Epithelial cell of esophagus (primary cell): Measurements from ENCODE around the gene SETD6.

Source experiments
- DNase-seq: peaks from one replicate; pipeline ENCODE4 v3.0.0; 2010; ENCODE audit warnings: low read depth
- H3K4me3 ChIP-seq: 2 replicates; pipeline ENCODE4 v1.5.1; 2011; ENCODE audit warnings: mild to moderate bottlenecking, low read length, control low read depth
- TF ChIP-seq, protein P1 (sequence below): IDR thresholded peaks from 2 replicates; pipeline ENCODE4 v1.5.1; 2011; ENCODE audit warnings: low read depth, mild to moderate bottlenecking, low read length, control low read depth, inconsistent platforms; ENCODE audit not compliant: insufficient read depth; ENCODE audit errors: missing control alignments

Gene SETD6

DNA sequence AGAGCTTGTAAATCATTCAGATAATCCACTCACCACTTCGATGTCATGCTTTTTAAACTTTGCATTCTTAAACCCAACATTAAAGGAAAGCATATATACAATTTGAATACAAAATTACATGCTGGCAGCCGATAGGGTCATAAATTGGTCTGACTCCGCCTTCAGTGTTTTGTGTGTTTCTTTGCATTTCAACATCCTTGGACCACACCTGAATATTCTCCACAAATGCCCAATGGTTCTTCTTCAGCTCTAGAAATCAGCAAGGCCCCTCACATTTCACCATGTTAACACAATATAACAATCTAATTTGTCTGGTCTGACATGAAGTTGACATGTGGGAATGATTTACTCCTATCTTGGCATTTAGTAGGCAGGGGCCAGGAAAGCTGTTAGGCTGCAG is 17.1 kb downstream of the SETD6 start:
- TF ChIP-seq, protein P1, sequence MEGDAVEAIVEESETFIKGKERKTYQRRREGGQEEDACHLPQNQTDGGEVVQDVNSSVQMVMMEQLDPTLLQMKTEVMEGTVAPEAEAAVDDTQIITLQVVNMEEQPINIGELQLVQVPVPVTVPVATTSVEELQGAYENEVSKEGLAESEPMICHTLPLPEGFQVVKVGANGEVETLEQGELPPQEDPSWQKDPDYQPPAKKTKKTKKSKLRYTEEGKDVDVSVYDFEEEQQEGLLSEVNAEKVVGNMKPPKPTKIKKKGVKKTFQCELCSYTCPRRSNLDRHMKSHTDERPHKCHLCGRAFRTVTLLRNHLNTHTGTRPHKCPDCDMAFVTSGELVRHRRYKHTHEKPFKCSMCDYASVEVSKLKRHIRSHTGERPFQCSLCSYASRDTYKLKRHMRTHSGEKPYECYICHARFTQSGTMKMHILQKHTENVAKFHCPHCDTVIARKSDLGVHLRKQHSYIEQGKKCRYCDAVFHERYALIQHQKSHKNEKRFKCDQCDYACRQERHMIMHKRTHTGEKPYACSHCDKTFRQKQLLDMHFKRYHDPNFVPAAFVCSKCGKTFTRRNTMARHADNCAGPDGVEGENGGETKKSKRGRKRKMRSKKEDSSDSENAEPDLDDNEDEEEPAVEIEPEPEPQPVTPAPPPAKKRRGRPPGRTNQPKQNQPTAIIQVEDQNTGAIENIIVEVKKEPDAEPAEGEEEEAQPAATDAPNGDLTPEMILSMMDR = no peak
- no peak overlapping the region for H3K4me3 ChIP-seq
- no peak for DNase-seq

DNA sequence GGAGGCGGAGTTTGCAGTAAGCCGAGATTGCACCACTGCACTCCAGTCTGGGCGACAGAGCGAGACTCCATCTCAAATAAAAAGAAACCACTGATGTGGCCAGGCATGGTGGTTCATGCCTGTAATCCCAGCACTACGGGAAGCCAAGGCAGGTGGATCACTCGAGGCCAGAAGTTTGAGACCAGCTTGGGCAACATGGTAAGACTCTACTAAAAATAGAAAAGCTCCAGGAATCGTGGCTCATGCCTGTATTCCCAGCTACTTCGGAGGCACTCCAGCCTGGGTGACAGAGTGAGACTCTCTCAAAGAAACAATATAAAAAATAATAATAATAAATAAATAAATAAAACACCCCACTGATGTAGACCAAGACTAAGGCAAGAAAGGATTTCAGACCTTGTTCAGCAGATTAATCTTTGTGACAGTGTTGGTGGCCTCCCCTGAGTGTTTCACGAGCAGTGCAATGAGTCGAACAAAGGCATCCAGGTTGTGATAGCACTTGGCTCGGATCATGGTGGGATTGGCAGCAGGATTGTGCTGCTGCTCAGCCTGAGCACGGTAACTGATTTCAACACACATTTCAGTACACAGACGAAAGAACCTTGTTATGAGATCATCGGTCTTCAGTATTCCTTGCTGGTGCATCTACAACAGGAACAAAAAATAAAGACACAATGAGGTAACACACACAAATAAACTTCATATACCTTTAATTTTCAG is 18.6 kb downstream of the SETD6 start:
- TF ChIP-seq, protein P1 = no peak
- no peak for DNase-seq

DNA sequence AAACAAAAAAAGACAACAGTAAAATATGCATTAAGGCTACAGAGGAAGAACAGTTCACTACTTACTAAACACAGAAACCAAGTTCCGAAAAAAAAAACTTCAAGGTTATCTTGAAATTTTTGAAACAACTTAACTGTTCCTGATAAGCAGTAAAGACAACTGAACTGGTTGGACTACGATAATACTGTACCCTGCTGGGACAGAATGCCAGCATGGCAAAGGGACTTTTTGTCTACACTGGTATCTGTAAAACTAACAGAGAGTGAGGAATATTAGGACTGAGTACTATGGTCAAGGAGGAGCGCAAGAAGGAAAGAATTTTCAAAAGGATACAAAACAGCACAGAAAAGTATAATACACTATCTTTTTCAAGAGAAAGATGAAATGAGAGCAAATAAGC is 19.8 kb downstream of the SETD6 start:
- TF ChIP-seq, protein P1 = no peak
- DNase-seq = no peak
- H3K4me3 ChIP-seq = no peak overlapping the region

More for the DNA sequence above, 18.6 kb downstream of the SETD6 start:
- H3K4me3 ChIP-seq = no peak overlapping the region

DNA sequence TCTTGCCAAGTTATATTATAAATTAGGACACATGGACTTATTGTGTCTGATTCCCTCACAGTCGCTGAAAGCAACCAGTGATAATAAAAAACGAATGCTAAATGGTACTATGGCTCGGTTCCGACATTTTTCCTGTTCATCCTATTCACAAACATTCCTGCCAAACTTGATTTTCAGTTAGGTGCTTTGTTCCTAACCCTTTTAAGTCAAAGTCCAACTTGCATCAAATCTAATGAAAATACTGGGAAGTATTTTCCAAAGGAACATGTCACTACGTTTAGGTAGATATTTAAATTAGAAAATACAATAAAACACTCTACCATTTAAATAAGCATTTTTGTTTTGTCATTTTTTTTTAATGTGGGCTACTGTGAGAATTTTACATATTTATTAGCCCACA is 21.0 kb downstream of the SETD6 start:
- H3K4me3 ChIP-seq = no peak overlapping the region
- TF ChIP-seq, protein P1 = no peak
- DNase-seq = no peak

DNA sequence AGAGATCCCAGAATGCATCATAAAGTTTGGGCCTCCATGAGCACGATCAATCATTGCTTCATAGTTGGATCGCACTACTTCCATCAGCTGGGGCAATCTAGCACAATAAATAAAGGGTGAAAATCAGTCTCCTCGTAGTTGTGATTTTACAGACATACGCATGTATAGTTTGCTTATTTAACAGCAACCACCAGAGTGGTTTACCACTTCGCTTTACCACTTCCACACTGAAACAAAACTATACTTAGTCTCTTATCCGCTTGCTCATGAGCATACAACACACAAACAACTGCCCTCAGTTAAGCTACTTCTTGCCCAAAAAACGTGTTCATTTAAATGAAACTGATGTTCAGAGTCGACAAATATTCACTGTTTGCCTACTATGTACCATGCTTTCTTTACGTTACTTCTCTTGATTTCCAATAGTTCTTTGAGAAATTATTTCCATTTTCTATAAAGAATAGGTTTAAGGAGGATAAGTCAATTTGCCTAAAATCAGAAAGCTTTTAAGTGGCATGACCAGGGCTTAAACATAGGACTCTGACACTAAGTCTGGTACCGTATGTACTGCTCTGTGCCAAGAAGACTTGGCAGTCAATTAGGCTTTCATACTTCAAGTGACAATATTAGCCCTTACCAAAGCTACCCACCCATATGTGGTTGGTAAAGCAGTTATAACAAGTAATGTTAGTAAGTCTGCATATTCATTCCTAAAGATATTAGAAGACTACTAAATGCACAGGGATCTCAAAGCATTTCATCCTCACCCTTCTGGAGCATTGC is 22.0 kb downstream of the SETD6 start:
- DNase-seq = no peak
- TF ChIP-seq, protein P1 = no peak
- no peak overlapping the region for H3K4me3 ChIP-seq

DNA sequence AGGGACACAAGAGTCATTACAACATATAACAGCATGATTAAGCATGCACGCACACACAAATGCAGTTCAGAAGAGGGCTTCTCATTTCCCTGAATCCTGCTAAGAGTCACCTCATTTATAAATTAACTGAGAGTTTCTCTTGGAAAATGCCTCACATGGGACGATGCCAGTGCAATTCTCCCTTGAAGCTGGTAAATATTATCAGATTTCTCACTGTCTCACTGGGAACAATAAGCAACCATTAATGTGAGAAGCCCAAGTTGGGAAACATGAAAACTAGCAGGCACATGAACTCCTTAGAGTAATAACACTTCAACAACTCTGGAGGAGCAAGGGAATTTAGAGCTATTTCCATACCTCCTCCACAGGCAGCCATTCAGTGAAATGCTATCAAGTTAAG is 26.4 kb downstream of the SETD6 start:
- no peak overlapping the region for H3K4me3 ChIP-seq
- DNase-seq = no peak
- TF ChIP-seq, protein P1 = no peak
